HG03520 (cell line): ENCODE measurements around the gene CHGA.

ENCODE experiments used
- ATAC-seq: cut with Tn5 transposase; IDR thresholded peaks from one replicate; pipeline ENCODE4 v1.9.1; 2021; ENCODE audit warnings: mild to moderate bottlenecking, moderate library complexity; ENCODE audit not compliant: unreplicated experiment

The CHGA gene

DNA sequence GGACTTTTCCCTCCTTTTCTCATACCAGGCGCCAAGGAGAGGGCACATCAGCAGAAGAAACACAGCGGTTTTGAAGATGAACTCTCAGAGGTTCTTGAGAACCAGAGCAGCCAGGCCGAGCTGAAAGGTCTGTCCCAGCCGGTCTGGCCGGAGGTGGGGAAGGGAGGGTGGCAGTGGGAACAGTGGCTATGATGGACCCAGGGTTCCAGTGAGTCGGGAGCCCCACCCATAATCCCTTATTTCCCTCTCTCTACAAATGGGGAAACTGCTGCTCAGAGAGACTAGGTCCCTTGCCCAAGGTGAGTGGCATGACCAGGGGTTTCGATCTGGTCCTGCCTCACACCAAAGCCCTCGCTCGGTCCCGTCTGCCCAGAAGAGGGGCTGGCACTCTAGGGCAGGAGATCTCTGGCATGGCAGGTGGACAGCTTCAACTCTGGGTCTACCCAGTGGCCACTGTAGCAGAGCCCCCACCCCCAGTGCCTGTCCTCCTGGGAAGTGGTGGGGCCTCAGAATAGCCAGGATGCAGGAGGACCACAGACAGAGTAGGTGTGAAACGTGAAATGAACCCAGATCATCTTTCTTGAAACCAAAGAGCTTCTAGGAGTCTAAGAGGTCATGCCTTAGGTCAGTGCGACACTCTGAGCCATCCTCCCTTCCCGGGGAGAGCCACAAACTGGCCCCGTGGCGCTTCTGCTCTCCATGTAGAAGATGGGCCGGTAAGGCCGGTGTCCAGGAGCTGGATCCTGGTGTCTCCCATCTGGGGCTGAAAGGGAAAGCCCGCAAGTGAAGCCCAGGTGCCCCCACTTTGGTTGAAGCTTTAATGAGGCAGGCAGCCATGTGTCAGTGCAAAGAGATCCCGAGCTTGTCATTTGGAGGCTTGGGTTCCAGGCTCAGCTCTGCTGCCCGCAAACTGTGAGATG lies 7.0 kb downstream of the CHGA start:
- ATAC-seq = no peak

DNA sequence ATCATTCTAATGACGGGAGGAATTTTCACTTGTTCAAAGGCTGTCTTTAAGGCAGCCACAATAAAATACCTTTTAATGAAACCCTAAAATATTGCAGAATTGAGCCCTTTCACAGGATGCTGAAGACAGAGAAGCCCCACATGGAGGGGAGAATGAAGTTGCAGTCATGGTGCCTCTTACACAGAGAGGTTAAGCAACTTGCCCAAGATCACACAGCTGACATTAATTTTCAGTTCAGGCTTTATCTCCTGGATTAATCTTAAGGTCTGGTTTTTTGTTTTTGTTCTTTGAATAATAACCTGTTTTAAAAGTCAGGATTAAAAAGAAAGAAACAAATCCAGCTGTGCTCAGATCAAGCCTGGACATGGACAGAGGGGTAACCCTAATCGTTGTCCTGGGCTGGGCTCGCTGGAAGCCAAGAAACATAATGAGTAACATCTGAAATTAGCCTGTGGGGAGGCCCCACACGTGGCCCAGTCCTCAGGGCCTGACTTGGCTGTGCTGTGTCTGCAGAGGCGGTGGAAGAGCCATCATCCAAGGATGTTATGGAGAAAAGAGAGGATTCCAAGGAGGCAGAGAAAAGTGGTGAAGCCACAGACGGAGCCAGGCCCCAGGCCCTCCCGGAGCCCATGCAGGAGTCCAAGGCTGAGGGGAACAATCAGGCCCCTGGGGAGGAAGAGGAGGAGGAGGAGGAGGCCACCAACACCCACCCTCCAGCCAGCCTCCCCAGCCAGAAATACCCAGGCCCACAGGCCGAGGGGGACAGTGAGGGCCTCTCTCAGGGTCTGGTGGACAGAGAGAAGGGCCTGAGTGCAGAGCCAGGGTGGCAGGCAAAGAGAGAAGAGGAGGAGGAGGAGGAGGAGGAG lies 8.0 kb downstream of the CHGA start:
- ATAC-seq = no peak

DNA sequence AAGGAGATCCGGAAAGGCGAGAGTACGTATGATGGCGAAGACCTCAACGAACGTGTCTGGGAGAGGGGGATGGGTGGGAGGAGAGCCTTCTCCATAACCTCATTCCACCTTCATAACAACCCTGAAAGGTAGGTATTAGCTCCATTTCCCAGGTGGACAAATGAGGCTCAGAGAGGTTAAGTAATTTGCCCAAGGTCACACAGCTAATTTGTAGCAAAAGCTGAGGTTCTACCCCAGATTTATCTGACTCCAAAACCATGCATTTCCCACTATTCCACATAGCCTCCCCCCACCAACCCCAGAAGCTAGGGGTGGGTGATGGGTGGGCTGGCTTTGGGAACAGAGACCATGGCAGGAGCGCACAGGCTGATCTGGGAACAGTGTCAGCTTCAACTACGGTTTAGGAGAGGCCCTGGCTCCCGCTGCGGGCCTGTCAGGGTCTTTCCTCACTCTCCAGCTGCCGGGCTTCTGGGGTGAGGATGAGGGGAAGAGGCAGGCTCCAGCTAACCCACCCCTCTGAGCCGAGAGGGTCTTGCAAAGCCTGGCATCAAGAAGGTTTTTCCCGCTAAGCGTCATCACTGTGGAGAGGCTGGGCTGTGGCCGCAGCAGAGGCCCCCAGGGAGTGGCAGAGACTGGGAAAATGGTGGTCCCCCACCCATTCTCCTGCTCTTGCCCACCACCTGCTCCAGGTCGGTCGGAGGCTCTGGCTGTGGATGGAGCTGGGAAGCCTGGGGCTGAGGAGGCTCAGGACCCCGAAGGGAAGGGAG lies 8.9 kb downstream of the CHGA start:
- ATAC-seq = no peak

DNA sequence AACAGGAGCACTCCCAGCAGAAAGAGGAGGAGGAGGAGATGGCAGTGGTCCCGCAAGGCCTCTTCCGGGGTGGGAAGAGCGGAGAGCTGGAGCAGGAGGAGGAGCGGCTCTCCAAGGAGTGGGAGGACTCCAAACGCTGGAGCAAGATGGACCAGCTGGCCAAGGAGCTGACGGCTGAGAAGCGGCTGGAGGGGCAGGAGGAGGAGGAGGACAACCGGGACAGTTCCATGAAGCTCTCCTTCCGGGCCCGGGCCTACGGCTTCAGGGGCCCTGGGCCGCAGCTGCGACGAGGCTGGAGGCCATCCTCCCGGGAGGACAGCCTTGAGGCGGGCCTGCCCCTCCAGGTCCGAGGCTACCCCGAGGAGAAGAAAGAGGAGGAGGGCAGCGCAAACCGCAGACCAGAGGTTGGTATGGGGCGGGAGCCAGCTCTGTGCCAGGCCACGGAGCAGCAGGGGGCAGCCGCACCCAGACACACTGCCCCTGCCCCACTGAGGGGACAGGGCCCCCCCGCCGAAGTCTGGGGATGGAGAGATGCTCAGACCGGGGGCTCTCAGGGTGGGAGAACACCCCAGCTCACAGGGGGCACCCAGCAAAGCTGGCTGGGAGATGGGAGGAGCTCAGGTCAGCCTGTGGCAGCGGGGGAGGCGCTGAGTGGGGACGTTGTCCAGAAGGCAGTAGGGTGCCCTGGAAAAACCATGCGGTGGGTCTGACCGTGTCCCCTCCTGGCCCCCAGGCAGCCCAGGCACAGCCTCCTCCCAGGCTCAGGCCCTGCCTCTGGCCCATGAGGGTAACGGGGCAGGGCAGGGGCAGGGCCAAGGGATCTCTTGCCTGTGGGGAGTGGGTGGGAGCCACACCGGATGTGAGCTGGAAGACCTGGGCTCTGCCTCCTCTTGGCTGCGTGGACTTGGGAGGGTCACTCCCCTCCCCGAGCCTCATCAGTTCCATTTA lies 9.8 kb downstream of the CHGA start:
- no peak for ATAC-seq

DNA sequence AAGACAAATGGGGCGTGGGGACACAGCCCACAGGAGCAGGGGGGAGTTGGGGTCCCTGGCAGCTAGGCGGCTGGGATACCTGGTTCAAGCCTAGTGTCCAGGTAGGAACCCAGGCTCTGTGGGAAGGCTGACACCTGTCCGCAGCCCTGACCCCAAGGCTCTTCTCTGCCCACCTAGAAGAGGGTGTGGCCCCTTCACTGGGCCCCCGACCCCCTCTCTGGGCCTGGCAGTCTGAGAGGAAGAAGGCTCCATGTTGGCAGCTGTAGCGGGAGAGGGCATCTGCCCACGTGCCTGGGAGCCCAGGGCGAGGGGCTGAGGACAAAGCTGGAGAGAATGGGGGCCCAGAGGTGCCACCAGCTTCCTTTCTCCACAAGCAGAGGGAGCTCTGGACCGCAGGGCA lies 10.5 kb downstream of the CHGA start:
- no peak for ATAC-seq

DNA sequence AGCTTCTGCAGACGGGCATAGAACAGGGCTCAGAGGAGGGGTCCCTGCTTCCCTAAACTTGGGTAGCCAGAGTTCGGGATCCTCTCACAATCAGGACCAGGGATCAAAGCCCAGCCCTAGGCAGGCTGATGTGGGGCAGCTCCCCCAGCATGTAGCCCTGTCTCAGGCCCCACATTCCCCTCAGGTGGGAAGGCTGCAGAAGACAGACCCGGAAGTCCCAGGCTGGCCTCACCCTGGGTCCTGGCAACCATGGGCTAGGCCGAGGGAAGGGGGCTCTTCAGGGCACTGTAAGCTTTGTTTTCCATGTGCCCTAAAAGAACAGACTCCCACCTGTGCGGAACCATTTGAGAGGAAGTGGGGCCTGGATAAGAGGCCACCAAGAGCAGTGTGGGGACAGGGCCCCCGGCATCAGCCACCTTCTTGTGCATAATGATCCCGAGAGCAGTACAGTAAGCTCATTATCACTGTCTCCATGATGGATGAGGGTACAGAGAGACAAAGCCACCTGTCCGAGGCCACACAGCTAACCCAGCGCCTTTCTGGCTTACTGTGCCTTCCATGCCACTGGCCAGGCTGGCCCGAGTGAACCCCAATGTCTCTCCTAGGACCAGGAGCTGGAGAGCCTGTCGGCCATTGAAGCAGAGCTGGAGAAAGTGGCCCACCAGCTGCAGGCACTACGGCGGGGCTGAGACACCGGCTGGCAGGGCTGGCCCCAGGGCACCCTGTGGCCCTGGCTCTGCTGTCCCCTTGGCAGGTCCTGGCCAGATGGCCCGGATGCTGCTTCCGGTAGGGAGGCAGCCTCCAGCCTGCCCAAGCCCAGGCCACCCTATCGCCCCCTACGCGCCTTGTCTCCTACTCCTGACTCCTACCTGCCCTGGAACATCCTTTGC lies 11.5 kb downstream of the CHGA start:
- no peak for ATAC-seq

DNA sequence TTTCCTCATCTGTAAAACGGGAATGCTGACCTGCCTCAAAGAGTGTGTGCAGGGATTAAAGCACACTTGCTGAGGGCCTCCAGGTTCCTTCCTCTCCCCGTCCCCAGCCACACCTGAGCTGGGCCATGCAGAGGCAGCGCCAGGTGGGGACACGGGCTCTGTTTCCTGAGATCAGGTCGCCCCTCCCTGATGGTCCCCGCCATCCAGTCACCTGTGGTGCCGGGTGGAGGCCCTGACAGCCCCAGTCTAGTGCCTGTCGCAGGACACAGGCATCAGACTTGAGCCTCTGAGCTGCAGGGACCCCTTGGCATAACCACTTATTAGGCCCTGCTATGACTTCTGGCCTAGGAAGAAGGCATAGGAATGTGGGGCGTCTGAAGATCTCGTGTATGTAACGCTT lies 12.5 kb downstream of the CHGA start:
- no peak for ATAC-seq

DNA sequence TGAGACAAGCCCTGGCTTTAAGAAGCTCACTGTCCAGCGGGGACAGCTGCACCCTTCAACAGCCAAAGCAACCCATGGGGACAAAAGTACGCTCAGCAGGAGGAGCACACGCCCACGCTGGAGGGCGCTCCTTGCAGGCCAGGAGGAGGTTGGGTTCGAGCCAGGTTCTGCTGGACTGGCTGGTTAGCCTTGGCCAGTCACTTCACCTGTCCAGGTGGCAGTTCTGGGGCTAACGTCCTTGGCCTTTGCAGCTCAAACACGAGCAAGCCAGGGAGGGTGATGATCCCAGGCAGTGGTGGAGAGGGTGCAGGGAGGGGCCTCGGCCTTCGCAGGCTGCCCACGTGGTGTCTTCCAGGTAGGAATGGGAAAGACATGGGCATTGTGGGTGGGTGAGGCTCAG lies 13.1 kb downstream of the CHGA start:
- ATAC-seq = no peak

DNA sequence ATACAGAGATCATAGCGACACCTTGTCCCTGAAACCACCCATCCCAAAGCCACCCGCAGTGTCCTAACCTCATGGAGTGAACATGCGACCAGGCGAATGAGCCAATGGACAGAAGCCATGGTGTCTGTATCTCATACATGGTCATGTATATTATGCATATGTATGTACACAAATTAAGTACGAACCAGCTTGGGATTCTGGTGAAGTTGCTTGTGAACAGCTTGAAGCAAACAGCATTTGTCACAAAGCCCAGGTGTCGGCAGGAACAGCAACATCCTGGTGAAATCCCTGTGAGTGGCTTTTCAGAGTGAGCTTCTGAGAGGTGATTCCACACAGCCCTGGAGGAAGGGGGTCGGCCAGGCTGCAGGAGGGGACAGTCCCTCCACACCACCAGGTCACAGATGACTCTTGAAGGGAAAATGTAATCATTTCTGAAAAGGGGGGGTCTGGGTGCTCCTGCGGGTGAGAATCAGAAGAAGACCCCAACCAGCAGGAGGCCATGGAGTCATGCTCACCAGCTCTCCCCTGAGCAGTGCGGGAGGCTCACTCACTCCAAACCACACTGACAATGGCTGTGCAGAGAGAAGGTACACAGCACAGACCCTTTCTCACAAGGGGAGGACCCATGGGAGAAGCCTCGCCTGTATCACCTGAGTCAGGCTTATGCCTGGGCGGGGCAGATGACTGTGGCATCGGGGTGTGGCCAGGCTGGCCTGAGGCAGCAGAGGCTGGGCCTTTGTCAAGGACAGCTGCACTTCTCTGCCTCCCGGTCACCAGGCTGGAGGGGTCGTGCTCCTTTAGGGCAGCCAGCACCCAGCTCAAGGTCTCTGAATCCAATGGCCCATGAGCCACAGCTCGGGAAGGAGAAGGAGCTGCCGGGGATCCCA lies 14.3 kb downstream of the CHGA start:
- ATAC-seq = no peak

DNA sequence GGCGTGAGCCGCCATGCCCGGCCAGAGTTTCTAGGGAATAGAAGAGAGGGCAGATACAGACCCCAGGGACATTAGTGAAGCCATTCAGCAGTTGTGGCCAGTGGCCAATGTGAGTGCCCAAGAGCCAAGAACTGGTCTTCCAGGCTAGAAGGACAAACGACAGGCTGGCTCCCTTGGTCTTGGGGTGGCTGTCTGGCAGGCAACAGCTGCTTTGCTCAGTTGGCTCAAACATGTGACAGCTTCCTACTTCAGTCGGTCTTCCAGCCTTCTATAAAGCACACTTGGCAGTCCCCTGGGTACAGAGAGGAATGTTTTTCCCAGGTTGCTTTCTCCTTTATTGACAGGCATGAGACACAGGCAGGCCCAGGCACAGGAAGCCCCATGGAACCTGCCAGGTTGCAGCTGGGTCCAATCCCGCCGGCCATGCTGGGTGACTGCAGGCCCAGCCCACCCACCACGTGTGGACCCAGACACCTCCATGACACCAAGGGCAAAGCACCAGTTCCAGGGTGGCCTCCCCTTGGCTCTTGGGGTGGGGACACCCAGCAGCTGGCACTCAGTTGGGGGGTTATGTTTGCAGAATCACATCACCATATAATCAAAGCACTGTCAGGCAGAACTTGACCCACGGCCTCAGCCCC lies 15.4 kb downstream of the CHGA start:
- no peak for ATAC-seq

DNA sequence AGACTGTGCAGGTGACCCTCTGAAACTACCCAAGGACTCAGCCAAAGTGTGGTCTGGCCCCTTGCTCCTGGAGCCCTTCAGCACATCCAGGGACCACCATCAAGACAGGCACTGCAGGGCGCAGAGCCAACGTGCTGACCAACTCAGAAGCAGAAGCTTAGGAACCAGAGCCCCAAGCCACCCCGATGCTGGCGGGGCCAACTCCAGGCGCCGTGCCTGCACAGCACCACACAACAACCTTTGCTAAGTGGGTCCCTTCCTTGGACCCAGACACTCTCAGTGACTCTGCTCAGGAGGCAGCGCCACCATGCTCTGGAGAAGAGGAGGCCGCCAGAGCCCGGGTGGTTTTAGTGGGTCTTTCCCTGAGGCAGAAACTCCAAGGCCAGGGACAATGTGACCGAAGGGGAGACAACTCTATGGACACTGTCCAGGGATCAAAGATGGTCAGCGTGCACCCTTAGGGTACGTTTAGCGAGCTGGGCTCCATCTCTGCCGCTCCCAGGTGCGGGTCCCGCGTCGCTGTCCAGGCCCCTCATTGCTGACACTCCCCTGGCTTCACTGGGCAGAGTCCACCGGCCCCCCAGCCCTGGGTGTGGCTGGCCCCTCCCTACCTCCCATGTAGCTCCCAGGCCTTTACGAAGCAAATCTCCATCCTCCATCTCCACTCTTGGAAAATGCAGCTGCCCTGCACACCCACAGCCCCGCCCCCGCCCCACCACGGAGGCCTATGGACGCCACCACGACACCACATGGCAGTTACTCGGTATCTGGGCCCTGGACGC lies 16.1 kb downstream of the CHGA start:
- ATAC-seq = no peak

DNA sequence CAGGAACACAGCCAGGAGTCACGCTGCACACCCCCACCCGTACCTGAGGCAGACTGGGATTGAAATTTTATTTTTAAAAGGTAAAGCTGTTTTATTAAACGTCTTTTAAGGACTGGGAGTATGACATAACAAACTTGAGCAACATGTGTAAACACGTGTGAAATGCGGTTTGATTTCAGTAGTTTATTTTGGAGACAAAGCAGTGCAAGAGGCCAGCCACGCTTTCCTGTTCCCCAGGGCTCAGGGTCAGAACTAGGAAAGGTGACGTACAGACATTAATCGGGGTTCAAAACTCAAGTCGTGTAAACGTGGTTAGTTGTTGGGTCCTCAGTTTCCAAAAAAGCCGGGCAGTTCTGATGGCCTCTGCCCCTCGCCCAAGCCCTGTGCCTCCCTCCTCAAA lies 16.7 kb downstream of the CHGA start:
- no peak for ATAC-seq

DNA sequence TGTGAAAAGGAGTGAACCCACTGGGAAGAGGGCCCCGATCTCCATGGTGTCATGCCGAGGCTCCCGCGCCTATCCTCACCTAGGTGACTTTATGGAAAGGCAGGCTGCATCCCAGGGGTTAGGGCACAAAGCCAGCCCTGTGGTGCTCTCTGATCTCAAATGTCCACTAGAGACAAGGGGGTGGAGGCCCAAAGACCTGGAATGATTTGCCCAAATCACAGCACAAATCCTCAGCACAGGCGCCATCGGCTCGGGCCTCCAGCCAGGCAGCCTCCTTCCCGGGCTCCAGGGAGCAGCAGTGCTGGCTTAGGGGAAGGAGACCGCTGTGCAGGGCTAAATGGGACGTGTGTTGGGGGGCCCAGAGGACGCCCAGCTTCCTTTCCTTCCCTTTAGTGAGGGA lies 17.6 kb downstream of the CHGA start:
- ATAC-seq = no peak

DNA sequence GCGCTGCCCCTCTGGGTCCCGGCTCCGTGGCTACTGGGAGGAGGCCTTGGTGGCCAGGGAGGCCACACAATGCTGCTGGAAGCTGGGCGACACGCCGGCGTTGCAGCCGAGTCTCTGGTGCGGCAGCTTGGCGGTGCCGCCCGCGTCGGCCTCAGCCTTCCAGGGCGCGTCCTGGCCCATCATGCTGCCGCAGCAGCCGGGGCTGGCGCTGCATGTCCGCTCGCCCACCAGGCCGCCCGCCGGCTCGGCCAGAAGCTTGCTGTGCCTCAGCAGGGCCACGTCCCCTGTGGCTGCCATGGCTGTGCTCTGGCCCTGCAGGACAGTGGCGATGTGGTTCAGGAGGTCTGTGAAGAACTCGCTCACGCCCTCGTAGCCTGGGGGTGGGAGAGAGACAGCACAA lies 18.6 kb downstream of the CHGA start:
- no peak for ATAC-seq

DNA sequence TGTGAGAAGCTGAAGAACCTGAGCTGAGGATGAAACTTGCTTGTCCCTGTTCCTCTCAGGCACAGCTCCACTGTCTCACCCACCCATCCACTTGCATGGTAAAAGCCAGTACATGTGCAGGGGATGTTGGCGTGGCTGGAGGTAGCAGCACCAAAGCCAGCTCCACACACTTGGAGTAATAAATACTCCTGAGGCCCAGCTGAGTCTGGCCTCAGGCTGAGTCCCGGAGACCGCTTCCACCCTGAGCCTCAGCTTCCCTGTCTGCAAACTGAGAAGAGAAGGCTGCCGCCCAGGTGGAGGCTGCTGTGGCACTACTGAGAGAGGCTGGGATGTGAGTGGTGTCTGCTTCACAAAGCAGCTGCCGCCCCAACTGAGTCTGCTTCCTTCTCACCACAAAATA lies 19.2 kb downstream of the CHGA start:
- ATAC-seq = no peak

DNA sequence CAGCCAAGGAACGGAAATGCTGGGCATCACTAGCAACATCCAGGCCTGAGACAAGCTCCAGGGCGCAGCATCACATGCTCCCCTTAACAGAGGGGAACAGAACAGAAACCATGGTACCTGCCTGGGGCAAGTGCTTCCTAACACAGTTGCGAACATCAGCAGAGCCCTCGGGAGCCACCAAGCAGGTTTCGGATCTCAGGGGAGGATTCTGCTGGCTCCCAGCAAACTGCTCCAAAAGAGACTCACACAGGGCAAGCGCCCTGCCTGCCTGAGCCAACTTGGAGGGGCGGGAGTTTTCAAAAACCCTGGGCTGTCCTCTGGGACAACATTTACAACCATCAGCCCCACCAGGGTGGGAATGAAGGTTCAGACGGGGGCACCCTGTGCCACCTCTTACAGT lies 19.6 kb downstream of the CHGA start:
- no peak for ATAC-seq
